H1 (cell line): ENCODE data around the gene TBC1D22A. TPM values are rescaled to one million over a fixed set of nuclear protein-coding genes. Genes with fewer than 3 reads are reported as not detected.

ENCODE experiments used
- CTCF ChIA-PET: fragments of 300-600 bp; sonication (Branson Sonifier 250); formaldehyde crosslinking; loops from one replicate; lab custom pipeline; 2021; ENCODE audit not compliant: partially characterized antibody; lab: Charles Lee
- POLR2A ChIA-PET: fragments of 300-600 bp; sonication (Branson Sonifier 250); formaldehyde crosslinking; loops from one replicate; lab custom pipeline; 2021; ENCODE audit warnings: inconsistent platforms; ENCODE audit not compliant: partially characterized antibody; lab: Charles Lee
- DNase-seq, 2 experiments: peaks; one replicate each; pipeline versions ENCODE4 v3.0.0 to v3.0.0-alpha.2; 2010 to 2022; ENCODE audit warnings: low spot score in 2 of 2, low read depth in 1 of 2, mixed read lengths in 1 of 2
- FAIRE-seq: peaks from 2 replicates; lab custom pipeline; 2011; peaks lifted over from hg19 to GRCh38; lab: Jason Lieb, UNC
- H2AFZ ChIP-seq: 2 replicates; pipeline ENCODE4 v1.8.1; 2012; ENCODE audit warnings: low read length, inconsistent platforms
- H2AK5ac ChIP-seq: 2 replicates; pipeline ENCODE4 v1.6.1; 2013; ENCODE audit warnings: low read depth, low read length
- H2BK120ac ChIP-seq: replicated peaks from 2 replicates; pipeline ENCODE3; 2013; ENCODE audit warnings: low read depth, low read length, inconsistent platforms
- H2BK12ac ChIP-seq: 2 replicates; pipeline ENCODE4 v1.6.1; 2013; ENCODE audit warnings: low read depth, low read length
- H2BK15ac ChIP-seq: 2 replicates; pipeline ENCODE4 v1.6.1; 2013; ENCODE audit warnings: low read length
- H2BK20ac ChIP-seq: 2 replicates; pipeline ENCODE4 v1.6.1; 2013; ENCODE audit warnings: low read length
- H2BK5ac ChIP-seq: 2 replicates; pipeline ENCODE4 v1.6.1; 2013; ENCODE audit warnings: low read depth, low read length
- H3K14ac ChIP-seq: 2 replicates; pipeline ENCODE4 v1.6.1; 2013; ENCODE audit warnings: inconsistent platforms; ENCODE audit not compliant: insufficient read length
- H3K18ac ChIP-seq: 2 replicates; pipeline ENCODE4 v1.6.1; 2013; ENCODE audit warnings: low read length; ENCODE audit errors: extremely low read depth
- H3K23ac ChIP-seq: 2 replicates; pipeline ENCODE4 v1.6.1; 2013; ENCODE audit warnings: inconsistent platforms; ENCODE audit not compliant: insufficient read length
- H3K23me2 ChIP-seq: 2 replicates; pipeline ENCODE4 v1.6.1; 2013; ENCODE audit warnings: low read depth, low read length
- H3K27ac ChIP-seq: 2 replicates; pipeline ENCODE4 v1.6.1; 2011; ENCODE audit warnings: low read depth, low read length, inconsistent platforms
- H3K27me3 ChIP-seq, 4 experiments: replicated peaks in 1 of 4; 1 replicate in 1 of 4; 2 replicates in 3 of 4; pipeline versions ENCODE4 v1.6.1 to v1.8.1; 2011 to 2013; ENCODE audit warnings: low read length in 3 of 4, mild to moderate bottlenecking in 3 of 4, inconsistent platforms in 2 of 4, mixed read lengths in 2 of 4, moderate library complexity in 1 of 4; ENCODE audit not compliant: control insufficient read depth in 3 of 4, insufficient read depth in 3 of 4; ENCODE audit errors: extremely low read depth in 1 of 4
- H3K36me3 ChIP-seq, 4 experiments: 2 replicates each; pipeline versions ENCODE4 v1.6.1 to v1.8.1; 2011 to 2013; ENCODE audit warnings: mild to moderate bottlenecking in 4 of 4, low read length in 3 of 4, moderate library complexity in 2 of 4, control low read depth in 1 of 4, inconsistent platforms in 1 of 4; ENCODE audit not compliant: insufficient read depth in 4 of 4, control insufficient read depth in 2 of 4
- H3K4ac ChIP-seq: replicated peaks from 2 replicates; pipeline ENCODE3; 2013; ENCODE audit warnings: low read length, low read depth, mixed read lengths, inconsistent platforms; ENCODE audit not compliant: insufficient read length
- H3K4me1 ChIP-seq, 4 experiments: replicated peaks in 1 of 4; 1 replicate in 1 of 4; 2 replicates in 3 of 4; pipeline versions ENCODE4 v1.6.1 to v1.8.1; 2011 to 2013; ENCODE audit warnings: low read length in 3 of 4, inconsistent platforms in 2 of 4, mixed read lengths in 1 of 4; ENCODE audit not compliant: insufficient read depth in 4 of 4, control insufficient read depth in 3 of 4
- H3K4me2 ChIP-seq, 2 experiments: 2 replicates each; pipeline versions ENCODE4 v1.6.1 to v1.8.1; 2011 to 2013; ENCODE audit warnings: low read depth in 2 of 2, low read length in 2 of 2, control low read depth in 1 of 2, inconsistent platforms in 1 of 2, mild to moderate bottlenecking in 1 of 2; ENCODE audit not compliant: insufficient read depth in 1 of 2
- H3K4me3 ChIP-seq, 4 experiments: fragments of 200-600, 300-600 bp in 1 of 4; sonication (generic), shearing (Covaris generic), sonication (Bioruptor Twin) in 1 of 4; 2 replicates each; pipeline versions ENCODE4 v1.5.1 to v1.8.1; 2011 to 2016; ENCODE audit warnings: low read length in 4 of 4, low read depth in 3 of 4, control low read depth in 2 of 4, inconsistent platforms in 2 of 4, mild to moderate bottlenecking in 2 of 4, mixed read lengths in 1 of 4, moderate library complexity in 1 of 4; ENCODE audit not compliant: insufficient read depth in 2 of 4; ENCODE audit errors: extremely low read depth in 1 of 4
- H3K56ac ChIP-seq: replicated peaks from 2 replicates; pipeline ENCODE3; 2013; ENCODE audit warnings: low read depth, mild to moderate bottlenecking, mixed read lengths, low read length, inconsistent platforms; ENCODE audit not compliant: insufficient read length
- H3K79me1 ChIP-seq: 2 replicates; pipeline ENCODE4 v1.6.1; 2013; ENCODE audit warnings: low read depth, low read length, control low read depth
- H3K79me2 ChIP-seq, 2 experiments: 2 replicates each; pipeline versions ENCODE4 v1.6.1 to v1.8.1; 2012 to 2013; ENCODE audit warnings: low read length in 2 of 2, mild to moderate bottlenecking in 2 of 2, inconsistent platforms in 1 of 2; ENCODE audit not compliant: insufficient read depth in 2 of 2, control insufficient read depth in 1 of 2
- H3K9ac ChIP-seq, 4 experiments: replicated peaks in 1 of 4; 1 replicate in 1 of 4; 2 replicates in 3 of 4; pipeline versions ENCODE4 v1.6.1 to v1.8.1; 2011 to 2013; ENCODE audit warnings: low read depth in 3 of 4, low read length in 3 of 4, control low read depth in 2 of 4, mild to moderate bottlenecking in 2 of 4, moderate library complexity in 2 of 4, inconsistent platforms in 1 of 4; ENCODE audit errors: extremely low read depth in 1 of 4
- H3K9me3 ChIP-seq, 2 experiments: 2 replicates each; pipeline versions ENCODE4 v1.6.1 to v1.8.1; 2012 to 2013; ENCODE audit warnings: mild to moderate bottlenecking in 2 of 2, moderate library complexity in 2 of 2, control low read depth in 1 of 2, inconsistent platforms in 1 of 2, low read depth in 1 of 2, low read length in 1 of 2, mixed read lengths in 1 of 2; ENCODE audit not compliant: insufficient read depth in 2 of 2
- H4K20me1 ChIP-seq, 2 experiments: replicated peaks in 1 of 2; 2 replicates each; pipeline versions ENCODE3 to v1.8.1; 2011 to 2013; ENCODE audit warnings: inconsistent platforms in 2 of 2, low read length in 2 of 2, mild to moderate bottlenecking in 1 of 2; ENCODE audit not compliant: insufficient read depth in 2 of 2, control insufficient read depth in 1 of 2
- H4K5ac ChIP-seq: 2 replicates; pipeline ENCODE4 v1.6.1; 2013; ENCODE audit warnings: low read length, low read depth, mixed read lengths, inconsistent platforms; ENCODE audit not compliant: insufficient read length
- H4K8ac ChIP-seq: 2 replicates; pipeline ENCODE4 v1.8.0; 2013; ENCODE audit warnings: mild to moderate bottlenecking, moderate library complexity, low read length, inconsistent platforms; ENCODE audit not compliant: insufficient read depth; ENCODE audit errors: extremely low read depth
- H4K91ac ChIP-seq: replicated peaks from 2 replicates; pipeline ENCODE3; 2013; ENCODE audit warnings: low read length, mixed read lengths, inconsistent platforms; ENCODE audit not compliant: insufficient read length
- ATF2 ChIP-seq: IDR thresholded peaks from 2 replicates; pipeline ENCODE4 v1.6.1; 2012; ENCODE audit warnings: low read length, inconsistent platforms
- CHD2 ChIP-seq: IDR thresholded peaks from 2 replicates; pipeline ENCODE4 v1.6.1; 2012; ENCODE audit warnings: low read length, improper control_type of control experiment
- CREB1 ChIP-seq: IDR thresholded peaks from 2 replicates; pipeline ENCODE4 v1.6.1; 2012; ENCODE audit warnings: inconsistent platforms
- HDAC2 ChIP-seq, 2 experiments: fragments of 300-600 bp in 1 of 2; sonication (generic) in 1 of 2; IDR thresholded peaks; 2 replicates each; pipeline ENCODE4 v1.6.1; 2011 to 2012; ENCODE audit warnings: low read depth in 2 of 2, low read length in 2 of 2, mild to moderate bottlenecking in 2 of 2, moderate library complexity in 2 of 2, borderline replicate concordance in 1 of 2, inconsistent platforms in 1 of 2
- POU5F1 ChIP-seq: IDR thresholded peaks from 2 replicates; pipeline ENCODE4 v1.6.1; 2011; ENCODE audit warnings: low read depth, mild to moderate bottlenecking, low read length, moderate library complexity
- RBBP5 ChIP-seq: IDR thresholded peaks from 2 replicates; pipeline ENCODE4 v1.7.1; 2012; ENCODE audit warnings: low read depth, mild to moderate bottlenecking, inconsistent platforms, low read length, moderate library complexity, borderline replicate concordance
- USF2 ChIP-seq: IDR thresholded peaks from 2 replicates; pipeline ENCODE4 v1.6.1; 2011; ENCODE audit warnings: low read length, improper control_type of control experiment
- YY1 ChIP-seq: IDR thresholded peaks from 2 replicates; pipeline ENCODE4 v1.6.1; 2011; ENCODE audit warnings: low read depth, mild to moderate bottlenecking, low read length
- WGBS, 2 experiments: shearing (Covaris generic) in 1 of 2; methylation state at CpG; one replicate each; pipeline versions ENCODE4 v1.1.6 to v1.1.7; 2013 to 2015; ENCODE audit warnings: low lambda C conversion rate in 2 of 2, mixed read lengths in 2 of 2, inconsistent platforms in 1 of 2, low coverage in 1 of 2, missing lambda C conversion rate in 1 of 2; ENCODE audit not compliant: insufficient replicate concordance in 2 of 2, insufficient coverage in 1 of 2, insufficient read length in 1 of 2; ENCODE audit errors: extremely low coverage in 1 of 2, missing lambda C conversion rate in 1 of 2; 5-methylcytosine and 5-hydroxymethylcytosine counted together
- polyA plus RNA-seq, 7 experiments: library from polyadenylated mRNA; depleted of rRNA in 3 of 7; stranded (reverse) in 5 of 7; unstranded in 2 of 7; fragments of >200 nt in 5 of 7; fragments of 200-250 nt in 2 of 7; gene quantifications; 1 replicate in 5 of 7; 2 replicates in 1 of 7; 4 replicates in 1 of 7; pipeline versions ENCODE4 v1.2.1 to v1.2.3, GENCODE V29; 2011 to 2013; ENCODE audit warnings: missing spikeins in 2 of 7, mixed read lengths in 2 of 7
- total RNA-seq: library from RNA; stranded (reverse); fragmentation: NEBNext Ultra II Directional; extraction: Animal tissue kit (Norgen Biotek cat#: 25700); gene quantifications from 2 replicates; pipeline ENCODE4 v1.2.1, GENCODE V29; 2021

TBC1D22A gene
- total and polyA plus RNA-seq, 2 of the 8 experiments (the other 6 are each of a cell fraction or from before 2014, with no cell fraction given): 11.9 to 18.4 TPM

GRCh38 chr22:46770726-46771125, 8.3 kb downstream of the TBC1D22A start:
- peaks cover 0 to 13% (median 7%) of the 10 kb centered on the region in 4 experiments; a peak in 6 of 7 replicates for H3K4me1 ChIP-seq
- no peak overlapping the region for H4K91ac ChIP-seq
- no peak for FAIRE-seq
- peaks cover 4 to 67% of the 10 kb centered on the region in 2 experiments for H3K79me2 ChIP-seq
- H3K14ac ChIP-seq: no peak overlapping the region
- no peak overlapping the region for H2BK15ac ChIP-seq
- no peak overlapping the region for H3K4me2 ChIP-seq
- no peak overlapping the region for H4K5ac ChIP-seq
- H3K27me3 ChIP-seq: no peaks in the 10 kb centered on the region
- H3K23ac ChIP-seq: no peak overlapping the region
- no peak overlapping the region for H2BK20ac ChIP-seq
- H2BK120ac ChIP-seq: no peak overlapping the region
- H3K27ac ChIP-seq: no peak overlapping the region
- no peak overlapping the region for H3K4me3 ChIP-seq
- H4K20me1 ChIP-seq: peaks cover 9 to 12% of the 10 kb centered on the region in 2 experiments
- H3K18ac ChIP-seq: no peak overlapping the region
- 91% methylated on average over 9 of the region's 9 CpGs; no CpG with 5 or more reads in 1 of the 2 experiments for WGBS, 2 experiments
- H3K4ac ChIP-seq: no peak overlapping the region
- H3K23me2 ChIP-seq: no peaks in the 10 kb centered on the region
- no peaks in the 10 kb centered on the region for H3K36me3 ChIP-seq
- no peaks in the 10 kb centered on the region for H3K9me3 ChIP-seq
- H2BK5ac ChIP-seq: no peak overlapping the region
- H4K8ac ChIP-seq: no peak overlapping the region
- H2AFZ ChIP-seq: no peak overlapping the region
- H3K79me1 ChIP-seq: peaks cover 19% of the 10 kb centered on the region
- no peak overlapping the region for H2BK12ac ChIP-seq
- no peak overlapping the region for H3K9ac ChIP-seq
- H2AK5ac ChIP-seq: no peak overlapping the region
- DNase-seq: no peak
- no peak for TF ChIP-seq CREB1
- no peak for TF ChIP-seq YY1
- no peak for TF ChIP-seq USF2
- TF ChIP-seq CHD2: no peak
- TF ChIP-seq HDAC2 (IDR thresholded peaks at IDR 0.05; ENCODE audit: borderline replicate concordance in 1 of 2, low read depth in 2 of 2, low read length in 2 of 2): no peak
- no peak for TF ChIP-seq ATF2
- TF ChIP-seq POU5F1: no peak
- no peak for TF ChIP-seq RBBP5
- no peak overlapping the region for H3K56ac ChIP-seq
- CTCF ChIA-PET: interaction anchor here (1.3 to 1.4 kb wide), 3 partner anchors 12 to 33 kb away, joined by 3 to 5 read pairs (median 4); no protein-coding TSS in a partner anchor
- POLR2A ChIA-PET: interaction anchor here (6.0 kb wide), 1 partner anchor 9 kb away, joined by 41 read pairs; the partner anchor contains the start of gene TBC1D22A
